Activated naive CD8-positive, alpha-beta T cell treated with anti-CD3 and anti-CD28 coated beads for 36 hours (primary cell): ENCODE measurements around the gene ERBB2. TPM values are rescaled to one million over a fixed set of nuclear protein-coding genes. Genes with fewer than 3 reads are reported as not detected.

Experiments used
- DNase-seq: peaks from one replicate; pipeline ENCODE4 v3.0.0; 2021
- H3K27ac Mint-ChIP-seq: one replicate; pipeline ENCODE4 v1.8.0; 2022; ENCODE audit warnings: mild to moderate bottlenecking, moderate library complexity, mixed read lengths
- H3K27me3 Mint-ChIP-seq: one replicate; pipeline ENCODE4 v1.8.0; 2022; ENCODE audit warnings: mild to moderate bottlenecking, mixed read lengths
- H3K36me3 Mint-ChIP-seq: one replicate; pipeline ENCODE4 v1.8.0; 2021; ENCODE audit warnings: mild to moderate bottlenecking, mixed read lengths
- H3K4me1 Mint-ChIP-seq: one replicate; pipeline ENCODE4 v1.8.0; 2021; ENCODE audit warnings: mixed read lengths
- H3K4me3 Mint-ChIP-seq: one replicate; pipeline ENCODE4 v1.8.0; 2022; ENCODE audit warnings: mild to moderate bottlenecking, moderate library complexity, mixed read lengths
- H3K9me3 Mint-ChIP-seq: one replicate; pipeline ENCODE4 v1.8.0; 2022; ENCODE audit warnings: mixed read lengths
- total RNA-seq, 2 experiments: library from RNA; stranded (reverse); gene quantifications; one replicate each; pipeline ENCODE4 v1.2.3, GENCODE V29; 2021

The ERBB2 gene
- total RNA-seq, 2 experiments from 2014 or later, result 3.8 to 4.3 TPM

GRCh38 chr17:39777534-39778365 is 77.9 kb downstream of the ERBB2 start:
- H3K36me3 Mint-ChIP-seq, result peaks cover 48% of the 10 kb centered on the region
- peaks cover 76% of the 10 kb centered on the region for H3K4me1 Mint-ChIP-seq
- no peak for DNase-seq
- peaks cover 2% of the 10 kb centered on the region for H3K9me3 Mint-ChIP-seq
- no peaks in the 10 kb centered on the region for H3K27me3 Mint-ChIP-seq
- peak overlapping the region; percentile 78 for H3K4me3 Mint-ChIP-seq
- peak overlapping the region; percentile 81 for H3K27ac Mint-ChIP-seq

Other genes with a start within 250 kb of the ERBB2 start
- gene MED1, start 248.8 kb upstream of the ERBB2 start, total RNA-seq, result 10 to 100 TPM; 78.4 to 83.1 TPM
- 10 to 100 TPM; 78.8 to 82.1 TPM for gene CDK12, start 238.6 kb upstream of the ERBB2 start, total RNA-seq
- not detected for gene NEUROD2, start 92.1 kb upstream of the ERBB2 start, total RNA-seq
- gene PPP1R1B, start 73.1 kb upstream of the ERBB2 start, total RNA-seq, result not detected
- gene STARD3, start 62.9 kb upstream of the ERBB2 start, total RNA-seq, result 10 to 100 TPM; 47.9 to 53.2 TPM
- gene TCAP, start 34.7 kb upstream of the ERBB2 start, total RNA-seq, result under 1 TPM; 0.78 to 0.89 TPM
- gene PNMT, start 31.6 kb upstream of the ERBB2 start, total RNA-seq, result not detected
- gene PGAP3, start 12.0 kb upstream of the ERBB2 start, total RNA-seq, result 1 to 10 TPM; 7.8 to 8.9 TPM
- gene MIEN1, start 30.5 kb downstream of the ERBB2 start, total RNA-seq, result 10 to 100 TPM; 30.7 to 33.3 TPM
- gene GRB7, start 37.9 kb downstream of the ERBB2 start, total RNA-seq, result under 1 TPM; 0.60 to 0.84 TPM
- 10 to 100 TPM; 43.9 to 44.6 TPM for gene IKZF3, start 164.2 kb downstream of the ERBB2 start, total RNA-seq
- not detected for gene ZPBP2, start 168.1 kb downstream of the ERBB2 start, total RNA-seq
- 1 to 10 TPM; 7.6 to 8.7 TPM for gene GSDMB, start 218.6 kb downstream of the ERBB2 start, total RNA-seq
- 10 to 100 TPM; 59.1 to 62.3 TPM for gene ORMDL3, start 227.5 kb downstream of the ERBB2 start, total RNA-seq
- gene LRRC3C, start 227.7 kb downstream of the ERBB2 start, total RNA-seq, result not detected